HG02763 (cell line): Measurements from ENCODE around the gene GMDS.

Experiments
- ATAC-seq: cut with Tn5 transposase; IDR thresholded peaks from one replicate; pipeline ENCODE4 v1.9.1; 2021; ENCODE audit warnings: mild to moderate bottlenecking, moderate library complexity; ENCODE audit not compliant: unreplicated experiment

The GMDS gene

DNA sequence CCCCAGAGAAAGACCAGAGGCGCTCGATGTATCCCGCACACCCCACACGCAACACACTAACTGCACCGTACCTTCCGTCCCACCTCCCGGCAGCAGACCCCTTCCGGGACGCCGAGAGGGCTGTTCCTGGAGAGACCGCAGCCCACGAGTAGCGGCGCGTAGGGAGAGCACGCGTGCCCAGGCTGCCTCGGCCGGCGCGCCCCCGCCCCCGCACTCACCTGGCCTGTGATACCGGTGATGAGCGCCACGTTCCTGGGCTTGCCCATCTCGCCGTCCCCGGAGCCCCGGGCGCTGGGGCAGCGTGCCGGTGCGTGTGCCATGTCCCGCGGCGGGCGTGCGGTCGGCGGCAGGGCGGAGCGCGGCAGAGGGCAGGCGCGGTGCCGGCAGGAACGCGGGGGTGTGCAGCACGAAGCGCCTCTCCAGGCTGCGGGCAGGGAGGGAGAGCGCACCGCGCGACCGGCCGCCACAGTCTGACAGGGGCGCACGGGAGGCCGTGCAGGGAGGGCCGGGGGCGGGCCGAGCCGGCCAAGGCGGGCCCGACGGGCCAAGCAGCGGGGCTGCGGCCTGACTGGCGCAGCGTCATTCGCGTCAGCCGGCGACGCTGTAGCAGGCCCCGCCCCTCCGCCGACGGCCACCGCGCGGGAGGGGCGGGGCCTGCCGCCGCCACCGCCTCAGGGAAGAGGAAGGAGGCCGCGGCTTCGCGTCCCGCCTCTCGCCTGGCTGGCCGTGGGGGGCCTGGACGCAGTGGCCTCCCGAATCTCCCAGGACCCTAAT lies at the start of gene GMDS:
Gene GMDS, minus strand, starts transcription at position 503 of the 774 bp plus-strand sequence.
- ATAC-seq = peak; percentile 89

DNA sequence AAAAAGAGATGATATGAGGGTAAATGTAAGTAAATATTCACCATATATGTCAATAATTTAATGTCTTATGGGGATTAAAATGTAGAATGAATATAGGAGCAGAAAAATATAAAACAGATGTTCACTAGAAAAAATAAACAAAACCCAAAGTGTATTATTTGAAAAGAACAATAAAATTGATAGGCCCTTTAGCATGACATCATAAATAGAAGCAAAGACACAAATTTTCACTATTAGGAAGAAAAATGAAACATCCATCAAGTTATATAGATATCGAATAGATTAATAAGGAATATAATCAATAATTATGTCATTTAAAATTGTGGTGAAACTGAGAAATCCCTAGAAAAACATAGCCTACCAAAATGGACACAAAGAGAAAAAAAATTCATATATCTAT lies 40.1 kb upstream of the GMDS start:
- no peak for ATAC-seq

DNA sequence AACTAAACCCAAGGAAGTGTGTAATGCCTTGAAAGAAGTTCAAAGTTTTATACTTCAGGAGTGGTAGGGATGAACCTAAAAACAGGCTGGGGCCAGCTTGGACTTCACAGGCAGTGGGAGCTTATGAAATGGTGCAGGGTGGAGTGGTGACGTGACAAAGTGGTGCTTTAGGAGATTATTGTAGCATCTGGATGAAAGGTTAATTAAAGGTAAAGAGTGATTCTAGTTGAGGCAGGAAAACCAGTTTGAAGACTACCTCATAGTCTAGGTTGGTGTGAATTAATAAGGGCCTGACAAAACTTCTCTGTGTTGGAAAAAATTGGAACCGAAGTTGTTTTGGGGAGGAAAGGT lies 30.5 kb upstream of the GMDS start:
- ATAC-seq = no peak

DNA sequence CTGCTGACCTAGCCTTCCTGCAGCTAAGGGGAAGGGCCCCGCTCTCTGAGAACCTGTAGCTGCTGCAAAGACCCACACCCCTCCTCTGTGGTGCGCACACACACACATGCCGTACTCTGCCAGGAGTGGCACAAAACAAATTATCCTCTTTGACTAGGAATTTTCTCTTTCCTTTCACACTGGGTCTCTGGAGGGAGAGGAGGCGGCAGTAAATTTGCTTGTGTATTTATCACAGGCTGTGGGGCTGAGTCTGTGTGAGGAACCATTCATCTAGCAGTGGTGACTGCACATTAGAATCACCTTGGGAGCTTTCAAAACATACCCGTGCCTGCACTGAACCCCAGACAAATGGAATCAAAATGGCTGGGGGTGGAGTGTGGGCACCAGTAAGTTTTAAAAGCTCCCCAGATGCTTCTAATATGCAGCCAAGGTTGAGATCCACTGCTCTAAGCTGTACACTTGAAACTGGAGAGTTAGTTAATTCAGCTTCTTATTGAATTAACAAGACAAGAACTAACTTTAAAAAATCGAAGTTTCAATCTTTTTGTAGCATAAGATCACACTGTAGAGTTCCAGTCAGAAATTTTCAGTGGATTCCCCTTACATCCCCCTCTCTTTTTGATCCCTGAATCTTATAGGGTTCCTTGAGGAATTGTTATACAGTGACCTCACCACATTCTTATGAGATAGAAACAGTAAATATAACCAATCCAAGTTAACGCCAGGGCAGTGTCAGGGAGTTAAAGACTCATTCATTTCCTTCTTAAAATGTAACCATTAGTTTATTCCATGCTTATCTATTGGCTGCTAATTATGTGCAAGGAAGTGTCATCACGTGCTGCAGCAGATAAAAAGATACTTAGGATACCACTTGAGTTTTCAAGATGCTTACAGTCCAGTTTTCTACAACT lies 29.8 kb upstream of the GMDS start:
- no peak for ATAC-seq

DNA sequence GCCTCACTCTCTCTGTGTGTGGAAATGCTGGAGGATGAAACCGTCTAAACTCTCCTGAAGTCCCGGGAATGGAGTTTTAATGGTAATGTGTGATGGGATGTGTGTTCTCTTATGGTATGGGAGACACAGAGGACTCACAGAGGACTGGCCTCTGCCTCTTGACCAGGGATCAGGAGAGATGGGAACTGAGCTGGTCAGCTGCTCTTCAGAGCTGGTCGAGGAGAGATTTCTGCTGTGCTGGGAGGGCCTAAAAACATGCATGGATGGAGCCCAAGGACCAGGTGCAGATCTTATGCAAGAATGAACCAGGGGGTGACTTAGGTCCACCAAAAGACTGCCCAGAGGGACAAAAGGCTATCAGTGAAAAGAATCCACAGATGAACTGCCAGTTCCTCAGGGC lies 27.3 kb upstream of the GMDS start:
- ATAC-seq = no peak

DNA sequence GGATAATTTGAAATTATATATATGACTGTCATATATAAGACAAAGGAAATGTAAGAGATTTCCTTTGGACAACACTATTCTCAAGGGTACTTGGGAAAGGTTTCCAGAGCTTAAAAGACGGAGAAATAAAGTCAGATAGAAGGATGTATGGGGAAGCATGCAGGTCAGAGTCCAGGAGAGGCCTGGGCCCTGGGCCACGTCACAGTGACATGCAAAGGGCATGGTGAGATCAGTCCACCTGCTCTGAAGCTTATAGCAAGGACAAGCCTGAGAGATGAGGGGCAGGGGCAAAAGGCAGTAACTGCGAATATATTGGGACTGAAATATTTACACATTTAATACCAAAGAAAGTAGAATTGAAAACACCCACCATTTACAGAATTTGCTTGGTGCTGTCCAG lies 24.6 kb upstream of the GMDS start:
- no peak for ATAC-seq

DNA sequence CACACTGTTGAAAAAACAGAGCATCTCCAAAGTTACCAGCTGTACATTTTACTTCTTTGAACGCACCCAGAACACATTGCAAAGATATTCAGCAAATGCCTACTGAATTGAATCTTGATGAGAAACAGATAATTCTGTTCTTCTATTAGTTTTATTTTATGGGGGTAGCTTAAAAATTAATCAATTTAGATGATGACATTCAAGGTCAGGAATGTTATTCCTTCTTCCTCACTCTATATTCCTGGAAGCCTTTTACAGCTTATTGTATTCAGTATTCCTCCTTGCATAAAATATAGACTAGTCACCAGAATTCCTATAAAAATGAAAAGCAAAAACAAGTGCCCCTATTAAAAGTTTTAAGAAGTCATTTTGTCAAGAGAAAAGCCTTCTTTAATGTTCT lies 21.4 kb upstream of the GMDS start:
- ATAC-seq = no peak

DNA sequence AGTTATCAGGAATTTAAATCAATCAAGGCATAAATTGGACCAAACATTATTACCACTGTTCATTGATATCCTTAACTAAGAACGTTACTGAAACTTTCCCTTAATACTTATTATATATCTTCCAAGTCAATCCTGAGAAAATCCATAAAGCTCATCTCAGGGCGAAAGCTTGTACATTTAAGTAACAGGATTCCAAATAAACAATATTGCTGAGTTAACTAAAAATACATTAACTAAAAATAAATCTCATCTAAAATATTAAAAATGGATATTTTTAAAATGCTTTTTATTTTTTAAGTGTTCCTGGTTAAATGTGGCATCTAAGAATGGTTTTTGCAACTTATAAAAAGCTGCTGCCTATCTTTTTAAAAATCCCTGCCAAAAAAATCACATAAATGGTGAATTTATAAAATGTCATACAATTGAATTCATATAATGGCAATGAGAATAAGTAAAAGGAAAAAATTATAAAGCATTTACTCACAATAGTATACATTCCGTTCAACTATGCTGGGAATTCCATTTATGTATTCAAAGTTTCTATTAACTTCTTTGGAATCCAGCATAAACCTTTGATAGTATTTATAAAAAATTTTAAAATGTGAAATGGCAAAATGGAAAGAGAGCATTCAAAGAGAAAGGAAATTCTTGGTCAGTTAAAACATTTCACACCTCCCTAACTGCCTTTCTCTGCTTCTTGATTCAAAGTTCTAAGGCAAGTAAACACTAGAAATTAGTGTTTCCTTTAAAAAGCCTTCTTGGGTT lies 20.8 kb upstream of the GMDS start:
- no peak for ATAC-seq

DNA sequence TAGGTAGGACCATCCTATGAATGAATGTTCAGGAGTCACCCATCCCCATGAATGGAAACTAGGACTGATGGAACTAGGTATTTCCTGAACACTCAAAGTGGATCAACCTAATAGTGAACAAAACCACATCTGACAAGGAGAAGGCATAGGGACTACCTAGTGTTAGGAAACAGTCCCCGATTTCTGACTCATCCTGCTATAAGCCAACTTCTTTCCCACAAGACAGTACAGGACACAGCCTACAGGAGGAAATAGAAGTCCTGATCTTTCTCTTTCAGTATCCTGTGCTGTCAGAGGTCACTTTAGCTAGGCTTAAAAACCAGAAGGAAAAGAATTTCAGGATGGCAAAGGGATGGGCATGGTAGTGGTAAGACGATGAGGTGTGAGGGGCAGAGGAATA lies 19.5 kb upstream of the GMDS start:
- ATAC-seq = no peak

DNA sequence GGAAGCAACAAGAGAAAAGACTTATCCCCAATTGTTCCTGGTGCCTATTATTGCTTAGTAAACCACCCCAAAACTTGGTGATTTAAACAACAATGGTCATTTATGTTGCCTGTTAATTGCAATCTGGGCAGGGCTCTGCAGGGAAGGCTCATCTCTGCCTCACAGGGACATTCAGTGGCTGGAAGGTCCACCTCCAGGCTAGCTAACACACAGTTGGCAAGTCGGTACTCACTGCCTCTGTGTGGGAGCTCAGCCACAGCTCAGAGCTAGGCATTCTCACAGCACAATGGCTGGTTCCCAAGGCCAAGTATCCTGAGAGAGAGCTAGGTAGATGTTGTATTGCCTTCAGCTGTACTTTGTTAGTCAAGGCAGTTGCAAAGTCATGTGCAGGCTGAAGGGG lies 18.5 kb upstream of the GMDS start:
- no peak for ATAC-seq

DNA sequence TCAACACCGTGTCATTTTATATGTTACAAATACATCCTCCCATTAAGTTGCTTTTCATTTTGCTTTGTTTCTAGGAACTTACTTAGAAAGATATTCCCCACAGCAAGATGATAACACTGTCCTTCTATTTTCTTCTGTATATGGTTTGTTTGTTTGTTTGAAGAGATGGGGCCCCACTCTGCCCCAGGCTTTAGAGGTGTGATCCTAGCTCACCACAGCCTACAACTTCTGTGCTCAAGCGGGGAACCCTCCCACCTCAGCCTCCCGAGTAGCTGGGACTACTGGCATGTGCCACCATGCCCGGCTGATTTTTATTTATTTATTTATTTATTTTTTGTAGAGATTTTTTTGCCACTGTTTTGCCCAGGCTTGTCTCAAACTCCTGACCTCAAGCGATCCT lies 14.2 kb upstream of the GMDS start:
- ATAC-seq = no peak

DNA sequence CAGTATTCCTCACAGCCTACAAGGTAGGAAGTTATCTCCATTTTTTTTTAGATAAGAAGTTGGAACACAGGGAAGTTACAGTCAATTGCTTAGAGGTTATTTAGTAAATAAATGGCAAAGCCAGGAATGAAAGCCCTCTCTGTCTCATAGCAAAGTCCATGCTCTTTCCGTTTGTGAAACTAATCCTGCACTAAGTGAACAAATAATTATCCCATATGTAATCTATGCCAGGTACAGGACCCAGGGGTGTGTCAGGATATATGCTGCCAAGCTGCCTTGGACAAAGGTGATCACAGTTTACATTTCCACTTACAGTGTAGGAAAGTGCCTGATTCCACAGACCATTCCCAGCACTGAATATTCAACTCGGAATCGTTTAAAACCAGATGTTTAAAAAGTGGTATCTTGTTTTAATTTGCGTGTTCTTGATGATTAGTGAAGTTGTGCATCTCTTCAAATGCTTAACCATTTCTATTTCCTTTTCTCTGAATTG lies 13.6 kb upstream of the GMDS start:
- ATAC-seq = no peak

DNA sequence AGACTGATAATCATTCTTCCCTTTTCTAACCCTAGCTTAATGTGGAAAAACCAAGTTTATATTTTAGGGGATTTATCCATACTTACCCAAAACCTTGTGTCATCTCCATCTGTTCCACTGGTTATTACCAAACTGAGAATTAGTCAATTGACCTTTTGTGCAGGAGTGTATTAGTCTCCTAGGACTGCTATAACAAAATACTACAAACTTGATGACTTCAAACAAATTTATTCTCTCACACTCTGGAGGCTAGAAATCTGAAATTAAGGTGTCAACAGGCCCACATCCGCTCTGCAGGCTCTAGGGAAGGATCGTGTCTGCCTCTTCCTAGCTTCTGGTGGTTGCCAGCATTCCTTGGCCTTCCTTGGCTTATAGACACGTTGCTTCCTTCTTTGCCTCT lies 12.7 kb upstream of the GMDS start:
- ATAC-seq = no peak

DNA sequence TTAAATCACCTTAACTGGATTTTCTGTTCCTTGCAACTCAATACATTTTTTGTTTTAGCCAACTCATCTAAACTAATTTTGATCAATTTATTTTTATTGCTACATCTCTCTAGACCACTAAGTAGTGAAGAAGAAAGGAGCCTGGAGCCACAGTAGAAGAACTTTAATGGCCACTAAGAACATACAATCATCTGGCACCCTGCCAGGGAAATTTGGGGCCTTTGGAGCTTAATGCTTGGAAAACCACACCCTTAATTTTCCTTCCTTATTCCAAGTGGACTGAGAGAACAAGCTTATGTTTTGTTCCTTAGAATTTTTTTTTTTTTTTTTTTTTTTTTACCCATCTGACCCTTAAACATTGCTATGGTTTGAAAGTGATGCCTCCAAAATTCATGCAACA lies 12.0 kb upstream of the GMDS start:
- no peak for ATAC-seq

DNA sequence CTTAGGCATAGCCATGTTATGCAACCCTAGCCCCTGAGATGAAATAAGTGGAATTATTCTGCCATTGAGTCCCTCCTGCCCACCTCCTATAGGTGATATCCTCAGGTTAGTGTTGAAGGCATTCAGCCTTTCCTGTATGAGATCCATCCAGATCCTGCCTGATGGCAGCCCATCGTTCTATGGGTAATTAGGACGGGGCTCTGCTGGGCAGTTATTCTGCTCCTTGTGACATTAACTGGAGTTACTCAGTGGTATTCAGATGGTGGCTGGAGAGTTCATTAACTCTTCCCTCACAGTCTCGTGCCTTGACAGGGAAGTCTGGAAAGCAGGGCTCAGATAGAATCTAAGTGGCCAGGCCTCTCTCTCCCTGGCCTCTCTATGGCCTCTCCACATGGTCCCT lies 9.3 kb upstream of the GMDS start:
- ATAC-seq = no peak

DNA sequence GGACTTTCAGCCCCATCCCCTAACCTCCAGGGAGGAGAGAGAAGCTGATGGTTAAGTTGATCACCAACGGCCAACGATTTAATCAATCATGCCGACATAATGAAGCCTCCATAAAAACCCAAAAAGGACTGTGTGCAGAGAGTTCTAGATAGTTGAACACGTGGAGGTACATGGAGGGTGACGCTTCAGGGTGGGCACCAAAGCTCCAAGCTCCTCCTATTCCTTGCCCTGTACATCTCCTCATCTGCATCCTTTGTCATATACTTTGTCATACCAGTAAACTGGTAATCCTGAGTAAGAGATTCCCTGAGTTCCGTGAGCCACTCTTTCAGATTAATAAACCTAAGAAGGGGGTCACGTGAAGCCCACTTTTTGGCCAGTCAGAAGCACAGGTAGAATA lies 3.7 kb upstream of the GMDS start:
- ATAC-seq = no peak

DNA sequence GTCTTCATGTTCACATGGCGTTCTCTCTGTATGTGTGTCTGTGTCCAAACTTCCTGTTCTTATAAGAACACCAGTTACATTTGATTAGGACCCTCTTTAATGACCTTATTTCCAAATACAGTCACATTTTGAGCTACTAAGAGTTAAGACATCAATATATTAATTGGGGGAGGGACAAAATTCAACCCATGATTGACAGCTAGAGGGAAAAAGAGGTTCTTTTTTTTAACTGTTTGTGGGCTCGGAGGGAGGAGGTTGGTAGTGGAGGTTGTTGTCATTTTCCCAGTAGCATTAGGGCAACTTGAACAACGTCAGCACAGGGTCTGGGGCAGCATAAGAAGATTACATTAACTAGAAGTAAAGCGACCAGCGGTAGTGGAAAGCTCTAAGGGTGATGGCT lies 2.3 kb upstream of the GMDS start:
- no peak for ATAC-seq

DNA sequence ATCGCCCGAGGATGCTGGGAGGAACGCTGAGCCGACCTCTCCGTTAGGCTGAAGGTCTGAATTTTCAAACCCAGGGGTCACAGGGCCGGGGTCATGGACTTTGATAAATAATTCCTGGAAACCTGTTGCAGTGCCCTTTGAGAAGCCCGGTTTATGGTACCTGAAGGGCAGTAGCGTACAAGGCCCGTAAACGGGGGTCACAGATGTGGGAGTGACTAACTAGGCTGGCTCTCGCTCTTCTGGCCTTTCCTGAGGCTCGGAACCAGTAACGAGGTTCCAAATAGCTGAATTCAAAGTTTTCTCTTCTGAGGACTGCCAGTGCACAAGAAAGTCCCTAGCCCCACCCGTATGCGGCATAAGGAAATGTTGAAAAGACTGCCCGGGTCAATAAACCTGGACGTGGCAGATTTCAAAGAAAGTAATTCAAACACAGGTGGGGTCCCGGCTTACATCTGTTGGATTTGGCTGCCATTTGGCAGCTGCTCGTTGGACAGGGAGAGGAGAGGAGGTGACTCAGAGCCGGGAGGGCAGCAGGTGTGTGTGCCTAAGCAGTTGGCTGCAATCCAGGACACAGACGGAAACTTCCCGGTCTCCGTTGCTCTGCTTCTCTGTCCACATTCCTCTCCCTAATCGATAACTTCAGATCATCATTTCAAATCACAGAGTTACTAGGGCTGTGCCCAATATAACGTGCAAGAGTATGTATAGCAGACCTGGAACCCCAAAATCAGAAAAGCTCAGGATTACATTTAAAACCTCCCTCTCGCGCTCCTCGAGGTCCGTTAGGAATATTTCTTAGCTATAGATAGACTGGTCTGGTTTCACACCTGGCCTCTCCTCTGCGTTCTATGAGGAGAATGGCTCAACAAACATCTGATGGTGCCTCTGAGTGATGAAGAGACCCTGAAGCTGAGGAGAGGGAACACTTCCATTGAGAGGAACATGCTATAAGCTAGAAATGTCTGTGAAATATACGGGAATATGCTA lies 765 bp upstream of the GMDS start:
- peak; percentile 2 for ATAC-seq

DNA sequence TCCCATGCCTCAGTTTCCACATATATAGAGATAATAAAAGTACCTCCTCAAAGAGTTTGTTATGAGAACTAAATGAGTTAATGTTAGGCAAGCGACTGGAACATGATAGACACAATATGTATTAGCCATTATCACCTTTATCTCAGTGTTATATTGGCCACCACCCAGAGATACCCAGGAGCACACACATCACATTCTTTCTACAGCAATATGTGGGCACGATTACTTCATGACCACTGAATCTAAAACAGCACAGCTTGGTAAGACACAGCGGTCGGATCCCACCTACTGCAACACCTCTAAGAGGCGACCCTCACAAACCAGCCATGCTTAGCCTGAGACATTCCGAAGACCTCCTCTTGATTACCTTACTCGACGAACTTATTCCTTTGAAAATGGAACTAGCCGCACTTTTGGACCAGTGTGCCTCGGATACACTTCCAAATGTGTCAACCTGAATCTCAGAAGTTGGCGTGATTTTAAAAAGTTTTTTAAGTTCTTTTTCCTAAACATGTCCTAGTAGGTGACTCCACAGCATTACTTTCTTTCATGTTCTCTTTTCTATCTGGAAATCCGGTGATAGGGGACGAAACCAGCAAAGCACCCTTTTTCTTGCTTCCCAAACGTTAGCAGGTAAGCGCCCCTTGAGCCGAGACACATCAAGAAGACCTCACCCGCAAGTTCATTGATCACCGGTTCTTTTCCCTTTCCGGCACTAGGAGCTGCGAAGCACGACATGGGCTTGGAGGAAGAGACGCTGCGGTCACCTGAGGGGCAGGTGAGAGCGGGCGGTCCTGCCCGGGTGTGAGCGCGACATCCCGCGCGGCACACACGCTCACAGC lies 923 bp downstream of the GMDS start:
- ATAC-seq = no peak
